Brain microvascular endothelial cell (primary cell): Measurements from ENCODE around the gene WNT9A.

Source experiments
- DNase-seq: peaks from one replicate; pipeline ENCODE4 v3.0.0-alpha.2; 2020
- H3K27ac ChIP-seq: fragments of 250-450 bp; sonication (Bioruptor Pico); 2 replicates; pipeline ENCODE4 v1.5.1; 2020; ENCODE audit warnings: mild to moderate bottlenecking, moderate library complexity
- H3K27me3 ChIP-seq: fragments of 250-450 bp; sonication (Bioruptor Pico); replicated peaks from 2 replicates; pipeline ENCODE4 v1.5.1; 2020; ENCODE audit warnings: mild to moderate bottlenecking
- H3K36me3 ChIP-seq: fragments of 250-450 bp; sonication (Bioruptor Pico); replicated peaks from 2 replicates; pipeline ENCODE4 v1.5.1; 2020; ENCODE audit warnings: mild to moderate bottlenecking
- H3K4me3 ChIP-seq: 2 replicates; pipeline ENCODE4 v1.5.1; 2011; ENCODE audit warnings: low read depth, mild to moderate bottlenecking, control low read depth, low read length, moderate library complexity
- in situ Hi-C: cut with HindIII; loops from 2 replicates; pipeline ENCODE4 v1.10.0; 2017; ENCODE audit warnings: low sequenced_read_pairs, low pct_ligation_motif_present
- TF ChIP-seq, protein P1 (sequence below): IDR thresholded peaks from 2 replicates; pipeline ENCODE4 v1.5.1; 2011; ENCODE audit warnings: low read depth, mild to moderate bottlenecking, moderate library complexity, low read length, control low read depth, inconsistent platforms; ENCODE audit errors: missing control alignments

WNT9A gene

GRCh38 chr1:227943381-227944089 lies 4.2 kb downstream of the WNT9A start:
- TF ChIP-seq, protein P1, sequence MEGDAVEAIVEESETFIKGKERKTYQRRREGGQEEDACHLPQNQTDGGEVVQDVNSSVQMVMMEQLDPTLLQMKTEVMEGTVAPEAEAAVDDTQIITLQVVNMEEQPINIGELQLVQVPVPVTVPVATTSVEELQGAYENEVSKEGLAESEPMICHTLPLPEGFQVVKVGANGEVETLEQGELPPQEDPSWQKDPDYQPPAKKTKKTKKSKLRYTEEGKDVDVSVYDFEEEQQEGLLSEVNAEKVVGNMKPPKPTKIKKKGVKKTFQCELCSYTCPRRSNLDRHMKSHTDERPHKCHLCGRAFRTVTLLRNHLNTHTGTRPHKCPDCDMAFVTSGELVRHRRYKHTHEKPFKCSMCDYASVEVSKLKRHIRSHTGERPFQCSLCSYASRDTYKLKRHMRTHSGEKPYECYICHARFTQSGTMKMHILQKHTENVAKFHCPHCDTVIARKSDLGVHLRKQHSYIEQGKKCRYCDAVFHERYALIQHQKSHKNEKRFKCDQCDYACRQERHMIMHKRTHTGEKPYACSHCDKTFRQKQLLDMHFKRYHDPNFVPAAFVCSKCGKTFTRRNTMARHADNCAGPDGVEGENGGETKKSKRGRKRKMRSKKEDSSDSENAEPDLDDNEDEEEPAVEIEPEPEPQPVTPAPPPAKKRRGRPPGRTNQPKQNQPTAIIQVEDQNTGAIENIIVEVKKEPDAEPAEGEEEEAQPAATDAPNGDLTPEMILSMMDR, result no peak
- in situ Hi-C loops, result no loop called here
- peaks cover 7% of the 10 kb centered on the region for H3K27me3 ChIP-seq
- no peak overlapping the region for H3K4me3 ChIP-seq
- H3K36me3 ChIP-seq, result no peaks in the 10 kb centered on the region
- H3K27ac ChIP-seq, result no peak overlapping the region
- DNase-seq, result no peak

GRCh38 chr1:227942716-227943261 lies 4.9 kb downstream of the WNT9A start:
- no peak for DNase-seq
- in situ Hi-C loops, result no loop called here
- Histone ChIP-seq H3K27me3 (peaks cover 4% of the 10 kb centered on the region), H3K27ac (no peak overlapping the region), H3K36me3 (no peaks in the 10 kb centered on the region), H3K4me3 (no peak overlapping the region)
- TF ChIP-seq, protein P1, result no peak

- Histone ChIP-seq H3K27ac (no peak overlapping the region), H3K36me3 (no peaks in the 10 kb centered on the region), H3K27me3 (peaks cover 4% of the 10 kb centered on the region), H3K4me3 (no peak overlapping the region)
- DNase-seq, result no peak
- TF ChIP-seq, protein P1, result no peak
- in situ Hi-C loops, result no loop called here
Observed at GRCh38 chr1:227942021-227942715, 5.6 kb downstream of the WNT9A start.

GRCh38 chr1:227941509-227942020 lies 6.2 kb downstream of the WNT9A start:
- in situ Hi-C loops, result no loop called here
- no peak overlapping the region for H3K4me3 ChIP-seq
- no peaks in the 10 kb centered on the region for H3K36me3 ChIP-seq
- TF ChIP-seq, protein P1, result no peak
- no peak overlapping the region for H3K27ac ChIP-seq
- no peak for DNase-seq
- H3K27me3 ChIP-seq, result no peaks in the 10 kb centered on the region

GRCh38 chr1:227940791-227941241 lies 6.9 kb downstream of the WNT9A start:
- in situ Hi-C loops, result no loop called here
- no peak overlapping the region for H3K27ac ChIP-seq
- DNase-seq, result no peak
- H3K27me3 ChIP-seq, result no peaks in the 10 kb centered on the region
- TF ChIP-seq, protein P1, result no peak
- H3K4me3 ChIP-seq, result no peak overlapping the region
- H3K36me3 ChIP-seq, result no peaks in the 10 kb centered on the region
